NB4 (cell line): ENCODE data around the gene CTNNA3.

Source experiments
- DNase-seq: peaks from one replicate; pipeline ENCODE4 v3.0.0; 2010; ENCODE audit warnings: low read depth
- H3K4me3 ChIP-seq: one replicate; pipeline ENCODE4 v1.5.1; 2011; ENCODE audit warnings: mild to moderate bottlenecking, low read depth, low read length, moderate library complexity
- CTCF ChIP-seq: IDR thresholded peaks from one replicate; pipeline ENCODE4 v1.5.1; 2012; ENCODE audit warnings: low read depth, low read length
- MAX ChIP-seq: IDR thresholded peaks from 2 replicates; pipeline ENCODE4 v1.6.1; 2011; ENCODE audit warnings: low read depth, low read length
- MYC ChIP-seq: IDR thresholded peaks from 2 replicates; pipeline ENCODE4 v1.6.1; 2011; ENCODE audit warnings: low read depth, low read length
- POLR2A ChIP-seq: IDR thresholded peaks from 2 replicates; pipeline ENCODE4 v1.6.1; 2011; ENCODE audit warnings: mild to moderate bottlenecking; ENCODE audit not compliant: insufficient read length; ENCODE audit errors: extremely low read depth

The CTNNA3 gene

GRCh38 chr10:67011480-67011879 lies 684.5 kb downstream of the CTNNA3 start:
- no peak for TF ChIP-seq CTCF
- TF ChIP-seq POLR2A = no peak
- TF ChIP-seq MYC = no peak
- TF ChIP-seq MAX = no peak
- H3K4me3 ChIP-seq = no peak overlapping the region

GRCh38 chr10:67005981-67006380 lies 690.0 kb downstream of the CTNNA3 start:
- no peak for DNase-seq
- TF ChIP-seq POLR2A (no peak), MYC (no peak), CTCF (no peak), MAX (no peak)
- no peak overlapping the region for H3K4me3 ChIP-seq

More at GRCh38 chr10:67011480-67011879, 684.5 kb downstream of the CTNNA3 start:
- DNase-seq = no peak

- DNase-seq = no peak
- H3K4me3 ChIP-seq = no peak overlapping the region
- TF ChIP-seq POLR2A (no peak), MYC (no peak), MAX (no peak), CTCF (no peak)
Observed at GRCh38 chr10:67004690-67005089, 691.3 kb downstream of the CTNNA3 start.

GRCh38 chr10:66999762-67000545 lies 696.0 kb downstream of the CTNNA3 start:
- no peak for TF ChIP-seq POLR2A
- no peak for TF ChIP-seq MAX
- TF ChIP-seq CTCF = no peak
- no peak for TF ChIP-seq MYC
- H3K4me3 ChIP-seq = no peak overlapping the region
- no peak for DNase-seq

GRCh38 chr10:66996996-66997395 lies 699.0 kb downstream of the CTNNA3 start:
- no peak for DNase-seq
- H3K4me3 ChIP-seq = no peak overlapping the region

More at GRCh38 chr10:66996996-66997395, 699.0 kb downstream of the CTNNA3 start:
- TF ChIP-seq MAX = no peak
- no peak for TF ChIP-seq CTCF
